SU-DHL-6 (cell line): ENCODE data around the gene RYK.

ENCODE experiments used
- H2AFZ ChIP-seq: fragments of 200-600 bp; sonication (generic); 2 replicates; pipeline ENCODE4 v1.6.1; 2014; ENCODE audit warnings: low read depth, mild to moderate bottlenecking, moderate library complexity, mixed read lengths, antibody characterized with exemption, low read length; ENCODE audit not compliant: severe bottlenecking
- H3F3A ChIP-seq: fragments of 200-600 bp; shearing (Covaris generic); 2 replicates; pipeline ENCODE4 v1.6.0; 2016; ENCODE audit warnings: antibody characterized with exemption, mild to moderate bottlenecking; ENCODE audit not compliant: insufficient read depth
- H3K27ac ChIP-seq: fragments of 200-600 bp; sonication (generic); 2 replicates; pipeline ENCODE4 v1.5.1; 2016; ENCODE audit warnings: low read depth, mild to moderate bottlenecking, low read length, moderate library complexity, mixed read lengths
- H3K27me3 ChIP-seq: fragments of 200-600 bp; sonication (generic), shearing (Covaris generic); 2 replicates; pipeline ENCODE4 v1.6.0; 2014; ENCODE audit warnings: mild to moderate bottlenecking, low read length
- H3K36me3 ChIP-seq: fragments of 200-600 bp; sonication (generic); 2 replicates; pipeline ENCODE4 v1.6.1; 2014; ENCODE audit warnings: mild to moderate bottlenecking, low read length, mixed read lengths
- H3K4me2 ChIP-seq: fragments of 300-600, 200-600 bp; shearing (Covaris generic), sonication (generic); 2 replicates; pipeline ENCODE4 v1.6.0; 2014; ENCODE audit warnings: low read length, low read depth, mild to moderate bottlenecking; ENCODE audit not compliant: poor library complexity, severe bottlenecking
- H3K4me3 ChIP-seq: fragments of 200-600 bp; sonication (generic); 2 replicates; pipeline ENCODE4 v1.5.1; 2014; ENCODE audit warnings: antibody characterized with exemption, low read length, mild to moderate bottlenecking, mixed read lengths; ENCODE audit not compliant: insufficient read depth, poor library complexity, severe bottlenecking
- H3K79me2 ChIP-seq: fragments of 200-600 bp; sonication (generic); 2 replicates; pipeline ENCODE4 v1.6.1; 2014; ENCODE audit warnings: mild to moderate bottlenecking, low read length, moderate library complexity; ENCODE audit not compliant: insufficient read depth
- H3K9ac ChIP-seq: fragments of 200-600 bp; sonication (generic); 2 replicates; pipeline ENCODE4 v1.7.0; 2014; ENCODE audit warnings: mild to moderate bottlenecking, low read length
- H3K9me2 ChIP-seq: fragments of 200-600 bp; sonication (generic); replicated peaks from 2 replicates; pipeline ENCODE4 v1.6.1; 2014; ENCODE audit warnings: low read length; ENCODE audit not compliant: insufficient read depth
- H3K9me3 ChIP-seq: fragments of 200-600 bp; sonication (generic); 2 replicates; pipeline ENCODE4 v1.6.1; 2014; ENCODE audit warnings: low read length, mixed read lengths; ENCODE audit not compliant: insufficient read depth
- H4K20me1 ChIP-seq: fragments of 200-600 bp; sonication (generic); 2 replicates; pipeline ENCODE4 v1.6.1; 2014; ENCODE audit warnings: low read depth, mild to moderate bottlenecking, antibody characterized with exemption, low read length, moderate library complexity, mixed read lengths
- EZH2phosphoT487 ChIP-seq: fragments of 200-600 bp; sonication (generic), shearing (Covaris generic); conservative IDR thresholded peaks from 2 replicates; pipeline ENCODE4 v1.6.1; 2018; ENCODE audit warnings: mild to moderate bottlenecking, antibody characterized with exemption, low read length, moderate library complexity, mixed read lengths
- TF ChIP-seq, protein P1 (sequence below): fragments of 200-600 bp; sonication (generic); IDR thresholded peaks from one replicate; pipeline ENCODE4 v1.5.1; 2017; ENCODE audit warnings: antibody characterized with exemption, mild to moderate bottlenecking, low read length, moderate library complexity; ENCODE audit not compliant: insufficient read depth, poor library complexity, severe bottlenecking

Gene RYK

DNA sequence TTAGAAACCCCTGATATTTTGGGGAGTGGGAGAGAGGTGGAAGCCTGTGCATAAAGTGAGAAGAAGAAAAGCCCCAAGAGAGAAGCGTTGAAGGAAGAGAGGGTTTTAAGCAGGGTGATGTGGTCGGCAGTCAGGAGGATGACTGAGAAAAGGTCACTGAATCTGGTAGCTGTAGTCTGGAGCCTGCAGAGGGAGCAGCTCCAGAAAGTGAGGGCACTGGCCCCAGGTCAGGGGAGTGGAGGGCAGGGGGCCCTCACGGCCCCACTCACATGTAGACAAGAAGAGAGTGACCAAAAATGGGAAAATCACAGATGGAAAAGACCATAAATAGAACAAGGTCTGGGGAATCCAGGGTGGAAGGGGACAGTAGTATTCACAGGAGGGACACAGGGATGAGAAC, 105.5 kb downstream of the RYK start:
- Histone ChIP-seq H3K79me2 (no peaks in the 10 kb centered on the region), H3K36me3 (no peaks in the 10 kb centered on the region), H3F3A (no peaks in the 10 kb centered on the region), H3K9ac (no peak overlapping the region), H4K20me1 (no peaks in the 10 kb centered on the region), H3K27me3 (no peaks in the 10 kb centered on the region), H2AFZ (no peak overlapping the region), H3K9me3 (no peaks in the 10 kb centered on the region), H3K9me2 (no peaks in the 10 kb centered on the region), H3K4me3 (no peak overlapping the region), H3K27ac (no peak overlapping the region), H3K4me2 (no peak overlapping the region)
- TF ChIP-seq, protein P1, sequence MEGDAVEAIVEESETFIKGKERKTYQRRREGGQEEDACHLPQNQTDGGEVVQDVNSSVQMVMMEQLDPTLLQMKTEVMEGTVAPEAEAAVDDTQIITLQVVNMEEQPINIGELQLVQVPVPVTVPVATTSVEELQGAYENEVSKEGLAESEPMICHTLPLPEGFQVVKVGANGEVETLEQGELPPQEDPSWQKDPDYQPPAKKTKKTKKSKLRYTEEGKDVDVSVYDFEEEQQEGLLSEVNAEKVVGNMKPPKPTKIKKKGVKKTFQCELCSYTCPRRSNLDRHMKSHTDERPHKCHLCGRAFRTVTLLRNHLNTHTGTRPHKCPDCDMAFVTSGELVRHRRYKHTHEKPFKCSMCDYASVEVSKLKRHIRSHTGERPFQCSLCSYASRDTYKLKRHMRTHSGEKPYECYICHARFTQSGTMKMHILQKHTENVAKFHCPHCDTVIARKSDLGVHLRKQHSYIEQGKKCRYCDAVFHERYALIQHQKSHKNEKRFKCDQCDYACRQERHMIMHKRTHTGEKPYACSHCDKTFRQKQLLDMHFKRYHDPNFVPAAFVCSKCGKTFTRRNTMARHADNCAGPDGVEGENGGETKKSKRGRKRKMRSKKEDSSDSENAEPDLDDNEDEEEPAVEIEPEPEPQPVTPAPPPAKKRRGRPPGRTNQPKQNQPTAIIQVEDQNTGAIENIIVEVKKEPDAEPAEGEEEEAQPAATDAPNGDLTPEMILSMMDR, result no peak
- no peak for TF ChIP-seq EZH2phosphoT487

- Histone ChIP-seq H3K4me2 (no peak overlapping the region), H2AFZ (no peak overlapping the region), H3K4me3 (no peak overlapping the region), H3K9me2 (no peaks in the 10 kb centered on the region), H3K36me3 (no peaks in the 10 kb centered on the region), H3F3A (no peaks in the 10 kb centered on the region), H3K27me3 (no peaks in the 10 kb centered on the region), H3K9ac (no peak overlapping the region), H4K20me1 (no peaks in the 10 kb centered on the region), H3K9me3 (no peaks in the 10 kb centered on the region), H3K27ac (no peak overlapping the region), H3K79me2 (no peaks in the 10 kb centered on the region)
- TF ChIP-seq EZH2phosphoT487, result no peak
- TF ChIP-seq, protein P1, result no peak
Observed at GRCh38 chr3:134144694-134145093, 106.0 kb downstream of the RYK start.

- TF ChIP-seq, protein P1, result no peak
- no peak for TF ChIP-seq EZH2phosphoT487
- Histone ChIP-seq H3K36me3 (no peaks in the 10 kb centered on the region), H3F3A (no peaks in the 10 kb centered on the region), H3K27ac (no peak overlapping the region), H2AFZ (no peak overlapping the region), H3K79me2 (no peaks in the 10 kb centered on the region), H3K9ac (no peak overlapping the region), H3K4me2 (no peak overlapping the region), H4K20me1 (no peaks in the 10 kb centered on the region), H3K27me3 (no peaks in the 10 kb centered on the region), H3K9me2 (no peaks in the 10 kb centered on the region), H3K9me3 (no peaks in the 10 kb centered on the region), H3K4me3 (no peak overlapping the region)
Observed at GRCh38 chr3:134143828-134144401, 106.7 kb downstream of the RYK start.
